GM19238 (cell line): ENCODE results near the gene TTF1.

Experiments used
- DNase-seq: peaks from one replicate; pipeline ENCODE4 v3.0.0; 2011; ENCODE audit warnings: low spot score; ENCODE audit not compliant: insufficient read length

TTF1 gene

GRCh38 chr9:132366481-132366880 lies 40.2 kb downstream of the TTF1 start:
- no peak for DNase-seq

GRCh38 chr9:132365986-132366385 lies 40.7 kb downstream of the TTF1 start:
- DNase-seq, result no peak

DNA sequence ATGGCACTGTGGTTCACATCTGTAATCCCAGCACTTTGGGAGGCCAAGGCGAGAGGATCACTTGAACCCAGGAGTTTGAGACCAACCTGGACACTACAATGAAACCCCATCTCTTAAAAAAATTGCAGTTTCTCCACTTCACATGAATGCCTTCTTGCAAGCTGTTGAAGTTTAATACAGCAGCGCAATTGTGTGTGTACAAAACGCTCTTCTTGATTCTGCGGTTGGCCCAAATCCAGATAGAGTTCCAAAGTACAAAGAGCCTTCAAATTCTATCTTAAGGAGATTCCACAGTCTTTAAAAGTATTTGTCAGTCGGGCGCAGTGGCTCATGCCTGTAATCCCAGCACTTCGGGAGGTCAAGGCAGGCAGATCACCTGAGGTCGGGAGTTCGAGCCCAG lies 42.6 kb downstream of the TTF1 start:
- no peak for DNase-seq

- DNase-seq, result no peak
These were observed 48.9 kb downstream of the TTF1 start for GRCh38 chr9:132357764-132358163.

DNA sequence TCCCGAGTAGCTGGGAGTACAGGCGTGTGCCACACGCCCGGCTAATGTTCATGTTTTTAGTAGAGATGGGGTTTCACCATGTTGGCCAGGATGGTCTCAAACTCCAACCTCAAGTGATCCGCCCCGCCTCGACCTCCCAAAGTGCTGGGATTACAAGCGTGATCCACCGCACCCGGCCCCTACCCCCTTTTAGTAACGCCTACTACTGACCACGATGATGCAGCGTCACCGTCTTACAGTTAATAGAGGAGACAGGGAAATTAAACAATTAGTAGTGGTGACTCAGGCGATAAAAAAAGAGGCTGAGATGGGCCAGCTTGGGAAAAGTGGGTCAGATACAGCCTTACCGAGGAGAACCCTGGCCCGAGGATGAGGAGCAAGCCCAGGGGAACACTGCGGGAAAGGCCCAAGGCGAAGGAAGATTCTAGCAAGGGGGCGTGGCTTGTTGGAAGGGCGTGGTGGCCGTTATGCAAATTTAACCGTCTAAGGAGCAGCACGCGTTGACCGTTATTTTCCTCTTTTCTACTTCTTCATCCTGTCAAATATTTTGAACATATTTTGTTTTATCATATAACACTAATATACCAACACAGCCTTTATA lies 50.2 kb downstream of the TTF1 start:
- no peak for DNase-seq

- peak; percentile 97 for DNase-seq
These were observed 51.8 kb downstream of the TTF1 start, which contains the start of gene SETX for GRCh38 chr9:132354637-132355355. Gene SETX (minus strand): TSS chr9:132354986. CDS start chr9:132349428, 5,558 bp downstream.

GRCh38 chr9:132351404-132352045 lies 55.1 kb downstream of the TTF1 start:
- no peak for DNase-seq

DNA sequence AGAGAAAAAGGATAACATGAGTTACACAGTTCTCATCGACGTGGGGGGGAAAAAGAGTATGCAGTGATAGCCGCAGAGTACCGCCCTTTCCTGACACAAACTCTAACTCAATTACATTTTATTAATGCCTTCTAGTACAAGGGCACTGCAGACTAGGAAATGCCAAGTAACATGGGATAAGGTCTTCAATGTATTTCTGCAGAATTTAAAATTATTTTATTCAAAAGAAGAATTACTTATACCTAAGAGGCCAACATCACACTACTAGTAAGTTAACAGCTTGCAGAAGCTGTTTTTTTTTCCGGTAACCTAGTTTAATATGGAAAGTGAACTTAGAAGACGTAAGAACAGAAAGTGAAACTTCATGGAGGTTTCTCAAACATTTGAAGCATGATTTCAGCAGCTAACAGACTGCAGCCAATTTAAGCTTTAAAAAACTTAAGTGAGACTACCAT lies 55.8 kb downstream of the TTF1 start:
- peak; percentile 32 for DNase-seq

DNA sequence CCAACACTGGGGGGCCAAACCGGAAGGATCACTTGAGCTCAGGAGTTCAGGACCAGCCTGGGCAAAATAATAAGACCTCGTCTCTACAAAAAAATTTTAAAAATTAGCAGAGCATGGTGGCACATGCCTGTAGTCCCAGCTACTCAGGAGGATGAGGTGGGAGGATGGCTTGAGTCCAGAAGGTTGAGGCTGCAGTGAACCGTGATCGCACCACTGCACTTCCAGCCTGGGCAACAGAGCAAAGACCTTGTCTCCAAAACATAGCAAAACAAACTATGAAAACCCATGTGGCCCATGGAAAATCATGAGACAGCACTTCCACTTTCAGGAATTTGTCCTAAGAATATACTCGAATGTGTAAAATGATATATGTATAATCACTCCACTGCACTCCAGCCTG lies 58.0 kb downstream of the TTF1 start:
- no peak for DNase-seq

DNA sequence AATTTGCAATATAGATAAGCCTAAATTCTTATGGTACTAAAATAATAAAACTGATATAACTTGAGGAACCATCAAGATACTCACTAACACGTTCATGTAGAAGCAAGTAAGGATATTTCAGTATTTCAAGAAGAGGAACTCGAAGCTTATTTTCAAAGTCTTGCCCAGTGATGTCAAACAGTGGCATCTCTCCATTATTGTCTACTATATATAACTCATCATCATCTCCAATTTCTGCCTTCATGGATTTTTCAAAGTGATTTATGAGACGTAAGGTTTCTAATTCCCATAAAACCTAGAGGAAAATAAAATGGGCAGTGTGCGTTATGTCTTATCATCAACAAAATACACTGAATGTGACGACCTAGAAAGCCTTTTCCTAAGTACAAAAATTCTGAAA lies 60.5 kb downstream of the TTF1 start:
- no peak for DNase-seq

DNA sequence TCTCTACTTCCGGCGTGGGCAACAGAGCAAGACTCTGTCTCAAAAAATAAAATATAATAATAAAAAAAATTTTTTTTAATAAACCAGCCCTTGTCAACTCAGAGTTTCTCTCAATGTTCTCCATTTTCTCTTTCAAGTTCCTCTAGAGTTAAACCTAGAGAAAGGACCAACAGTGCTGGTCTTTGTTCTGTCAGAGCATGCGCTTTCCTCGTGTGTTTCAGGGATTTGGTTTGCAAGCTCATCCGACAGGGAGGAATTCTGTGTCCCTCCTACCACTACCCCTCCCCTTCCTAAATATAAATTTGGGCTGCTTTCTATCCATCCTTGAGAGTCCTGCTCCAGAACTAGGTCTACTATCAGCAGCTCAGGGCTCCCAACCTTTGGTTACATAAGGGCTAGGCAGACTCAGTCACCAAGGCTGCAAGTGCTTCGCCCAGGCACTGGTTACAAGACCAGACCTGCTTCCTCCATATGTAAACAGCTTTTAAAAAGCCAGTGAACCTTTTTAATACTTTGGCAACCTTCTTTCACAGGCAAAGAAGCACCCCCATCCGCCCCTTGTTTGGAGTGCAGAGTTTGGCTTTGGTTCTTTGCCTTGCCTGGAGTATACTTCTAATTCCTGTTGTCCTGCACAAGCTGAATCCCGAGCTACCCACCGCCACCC lies 65.3 kb downstream of the TTF1 start:
- no peak for DNase-seq

GRCh38 chr9:132334364-132334763 lies 72.3 kb downstream of the TTF1 start:
- no peak for DNase-seq

GRCh38 chr9:132333556-132333955 lies 73.1 kb downstream of the TTF1 start:
- no peak for DNase-seq

- no peak for DNase-seq
These were observed 78.1 kb downstream of the TTF1 start for GRCh38 chr9:132328580-132328979.

DNA sequence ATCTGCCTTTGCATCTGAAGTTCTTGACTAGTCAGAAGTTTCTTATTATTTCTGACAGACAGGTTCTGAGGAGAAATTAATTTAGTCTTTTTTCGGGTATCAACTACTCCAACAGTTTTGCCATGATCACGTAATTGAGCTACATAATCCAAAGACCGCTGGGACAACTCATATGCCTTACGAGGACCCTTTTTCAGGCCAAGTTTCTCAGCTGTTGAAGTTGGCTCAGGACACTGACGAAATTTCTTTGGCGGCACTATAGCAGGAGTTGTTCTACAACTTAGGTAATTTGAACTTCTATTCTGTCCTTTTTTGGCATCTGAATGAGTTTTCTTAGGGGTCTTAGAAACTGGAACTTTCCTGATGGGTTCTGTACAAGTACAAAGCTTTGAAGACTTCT lies 79.1 kb downstream of the TTF1 start:
- DNase-seq, result no peak
